RPMI7951 (cell line): ENCODE results near the gene SEPTIN6. TPM values are rescaled to one million over a fixed set of nuclear protein-coding genes. Genes with fewer than 3 reads are reported as not detected.
A peak's percentile ranks its signal among the peaks of the same experiment; 100 is the strongest.

ENCODE experiments used
- DNase-seq: peaks from one replicate; pipeline ENCODE4 v3.0.0-alpha.2; 2012; ENCODE audit warnings: low read depth
- total RNA-seq: library from RNA; depleted of rRNA; stranded (reverse); fragments of >200 nt; shearing (Covaris generic); gene quantifications from 2 replicates; pipeline ENCODE4 v1.2.3, GENCODE V29; 2014; rRNA removed

SEPTIN6 gene
- total RNA-seq: 9.7 and 10.3 TPM in 2 replicates

DNA sequence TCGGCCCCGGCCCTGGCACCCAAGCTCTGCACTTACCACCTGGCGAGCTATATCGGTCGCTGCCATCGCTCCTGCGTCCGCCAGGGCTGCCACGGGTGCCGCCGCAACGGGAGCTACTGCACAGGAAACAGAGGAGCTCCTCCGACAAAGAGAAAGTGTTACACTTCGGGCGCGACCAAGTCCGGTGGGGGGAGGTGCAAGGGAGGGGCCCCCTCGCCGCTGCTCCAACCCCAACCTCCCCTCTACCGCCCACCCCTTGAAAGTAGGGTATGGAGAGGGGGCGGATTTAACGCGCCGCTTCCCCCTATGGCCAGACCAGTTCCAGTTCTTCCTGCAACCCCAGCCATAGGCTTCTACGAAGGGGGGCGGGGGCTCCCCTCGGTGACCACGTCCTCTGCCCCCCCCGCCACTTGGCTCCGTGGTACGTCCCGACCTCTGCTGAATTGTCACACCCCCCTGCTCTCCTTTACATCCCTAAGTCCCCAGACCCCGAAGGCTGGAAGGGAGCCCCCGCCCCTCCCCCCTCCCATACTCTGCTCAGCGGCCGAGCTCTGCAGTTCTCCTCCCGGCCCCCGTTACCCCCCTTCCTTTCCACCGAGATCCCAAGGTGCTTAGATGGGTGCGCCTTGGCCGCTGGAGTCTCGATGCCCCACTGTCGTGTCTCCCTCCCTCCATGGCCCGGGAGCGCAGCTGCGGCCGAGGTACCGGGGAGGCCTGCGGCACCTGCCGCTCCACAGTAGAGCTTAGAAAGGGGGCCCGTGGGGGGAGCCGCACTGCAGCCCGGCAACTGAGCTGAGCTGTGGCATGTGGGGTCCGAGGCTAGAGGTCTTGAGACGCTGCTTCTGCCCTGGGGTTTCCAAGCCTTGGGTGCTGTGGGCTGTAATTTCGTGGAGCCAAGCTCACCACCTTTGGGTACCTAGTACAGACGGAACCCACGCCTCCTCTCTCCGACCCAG, at the start of gene SEPTIN6:
TSS of gene SEPTIN6 (minus strand) at position 129 of the 956 bp plus-strand sequence. CDS start at position 66, 63 bp downstream.
- peak; percentile 67 for DNase-seq

DNA sequence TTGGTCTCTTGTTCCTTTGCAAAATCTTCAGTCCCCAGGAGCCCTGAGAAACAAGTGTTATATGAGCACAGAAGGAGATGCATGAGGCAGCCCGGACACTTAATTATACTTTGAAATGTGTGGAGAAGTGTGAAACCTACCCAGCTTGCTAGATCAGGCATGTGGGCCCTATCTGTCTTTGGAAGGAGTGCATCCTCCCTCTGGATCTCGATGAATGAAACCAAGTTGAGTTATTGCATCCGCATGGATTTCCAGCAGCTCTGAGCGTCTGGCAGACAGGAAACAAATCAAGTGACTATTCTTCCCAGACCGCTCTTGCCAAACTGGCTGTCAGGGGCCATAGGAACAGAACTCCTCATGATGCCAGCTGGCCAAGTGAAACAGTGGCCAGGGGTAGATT, 45.8 kb upstream of the SEPTIN6 start:
- no peak for DNase-seq

DNA sequence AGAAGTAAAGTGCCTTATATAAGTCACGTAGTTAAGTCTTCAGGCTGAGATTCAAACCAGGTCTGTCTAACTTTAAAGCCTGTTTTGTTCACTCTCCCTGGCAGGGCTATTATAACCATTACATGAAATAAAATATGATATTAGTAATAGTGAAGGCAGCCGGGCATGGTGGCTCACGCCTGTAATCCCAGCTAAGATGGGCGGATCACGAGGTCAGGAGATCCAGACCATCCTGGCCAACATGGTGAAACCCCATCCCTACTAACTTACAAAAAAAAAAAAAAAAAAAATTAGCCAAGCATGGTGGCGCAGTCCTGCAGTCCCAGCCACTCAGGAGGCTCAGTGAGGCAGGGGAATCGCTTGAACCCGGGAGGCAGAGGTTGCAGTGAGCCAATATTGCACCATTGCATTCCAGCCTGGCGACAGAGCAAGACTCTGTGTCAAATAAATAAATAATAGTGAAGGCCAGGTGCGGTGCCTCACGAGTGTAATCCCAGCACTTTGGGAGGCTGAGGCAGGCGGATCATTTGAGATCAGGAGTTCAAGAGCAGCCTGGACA, 43.3 kb upstream of the SEPTIN6 start:
- no peak for DNase-seq

DNA sequence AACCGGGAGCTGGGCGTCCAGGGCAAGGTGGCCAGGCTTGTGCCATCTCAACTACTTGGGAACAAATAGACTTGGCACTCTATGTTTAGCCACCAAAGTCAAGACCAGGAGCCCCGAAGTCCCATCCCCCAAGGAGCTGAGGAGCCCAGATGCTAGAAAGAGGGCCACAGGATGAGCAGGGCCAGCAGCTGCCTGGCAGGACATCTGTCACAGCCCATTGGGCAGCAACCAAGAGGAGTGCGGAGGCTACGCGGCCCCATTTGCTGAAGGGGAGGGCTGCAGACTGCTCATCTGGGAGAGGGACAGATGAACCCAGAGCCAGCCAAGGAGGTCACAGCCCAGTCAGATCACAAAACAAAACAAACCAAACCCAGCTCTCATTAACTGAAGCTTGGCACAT, 42.5 kb upstream of the SEPTIN6 start:
- DNase-seq: no peak

DNA sequence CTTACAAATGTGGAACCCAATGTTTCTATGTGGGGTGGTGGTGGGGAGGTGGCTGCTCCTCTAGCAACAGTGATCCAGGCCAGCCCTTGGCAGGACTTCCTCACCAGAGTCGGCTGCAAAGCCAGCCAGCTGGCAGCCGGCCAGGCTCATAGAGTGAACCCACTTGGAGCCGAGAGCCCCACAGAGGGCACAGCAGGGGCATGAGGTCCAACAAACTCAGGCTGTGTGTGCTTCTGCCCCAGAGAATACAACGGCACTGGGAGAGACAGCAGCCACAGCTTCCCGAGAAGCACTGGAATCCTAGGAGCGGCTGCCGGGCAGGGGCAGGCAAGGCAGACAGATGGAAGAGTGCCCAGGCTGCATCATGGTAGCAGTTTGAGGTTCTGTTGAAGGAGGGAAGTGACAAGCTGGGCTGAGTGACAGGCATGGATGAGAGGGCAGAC, 42.0 kb upstream of the SEPTIN6 start:
- no peak for DNase-seq

DNA sequence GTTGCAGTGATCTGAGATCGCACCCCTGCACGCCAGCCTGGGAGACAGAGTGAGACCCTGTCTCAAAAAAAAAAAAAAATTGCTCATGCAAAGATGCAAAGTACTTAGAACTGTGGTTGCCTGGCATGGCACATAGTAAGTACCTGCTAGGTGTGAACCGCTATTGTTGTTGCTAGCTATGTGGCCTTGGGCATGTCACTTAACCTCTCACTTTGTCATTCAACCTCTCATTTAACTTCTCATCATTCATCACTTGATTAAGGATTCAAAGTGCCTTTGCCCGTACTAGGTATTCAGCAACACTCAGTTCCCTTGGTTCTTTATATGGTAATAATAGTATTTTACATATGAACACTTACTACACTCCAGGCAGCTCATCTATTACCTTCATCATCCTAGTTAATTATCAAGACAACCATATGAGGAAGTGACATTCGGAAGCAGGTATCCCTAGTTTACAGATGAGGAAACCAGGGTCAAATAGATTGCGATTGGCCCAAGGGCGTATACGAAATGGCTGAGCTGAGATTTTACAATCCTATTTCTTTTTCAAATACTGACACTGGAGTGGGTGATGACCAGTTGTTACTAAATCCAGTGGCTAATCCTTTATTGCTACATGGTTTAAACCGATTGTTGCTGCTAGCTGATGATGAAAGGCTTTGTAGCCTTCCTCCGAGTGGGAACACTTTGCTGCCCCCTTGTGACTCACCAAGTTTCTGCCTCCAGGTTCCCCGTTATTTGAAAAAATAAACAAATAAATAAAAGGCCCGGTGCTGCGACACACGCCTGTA, 36.6 kb upstream of the SEPTIN6 start:
- DNase-seq: peak; percentile 38

DNA sequence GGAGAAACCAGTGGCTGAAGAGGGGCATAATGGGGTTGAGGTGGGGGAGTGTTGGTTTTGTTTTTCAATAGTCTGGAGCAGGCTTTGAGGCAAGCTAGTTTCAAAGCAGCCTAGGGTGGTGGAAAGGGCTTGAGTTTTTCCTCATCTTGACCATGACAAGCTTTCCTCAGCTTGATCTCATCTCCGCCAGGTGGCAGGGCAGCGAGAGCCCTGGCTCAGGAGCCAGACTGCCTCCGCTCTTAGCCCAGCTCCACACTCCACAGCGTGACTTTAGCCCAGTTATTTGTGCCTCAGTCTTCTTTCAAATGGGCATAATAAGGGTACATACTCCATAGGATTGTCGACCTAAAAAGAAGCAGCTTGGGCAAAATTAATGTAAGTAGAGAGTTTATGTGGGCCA, 35.5 kb upstream of the SEPTIN6 start:
- DNase-seq: no peak

DNA sequence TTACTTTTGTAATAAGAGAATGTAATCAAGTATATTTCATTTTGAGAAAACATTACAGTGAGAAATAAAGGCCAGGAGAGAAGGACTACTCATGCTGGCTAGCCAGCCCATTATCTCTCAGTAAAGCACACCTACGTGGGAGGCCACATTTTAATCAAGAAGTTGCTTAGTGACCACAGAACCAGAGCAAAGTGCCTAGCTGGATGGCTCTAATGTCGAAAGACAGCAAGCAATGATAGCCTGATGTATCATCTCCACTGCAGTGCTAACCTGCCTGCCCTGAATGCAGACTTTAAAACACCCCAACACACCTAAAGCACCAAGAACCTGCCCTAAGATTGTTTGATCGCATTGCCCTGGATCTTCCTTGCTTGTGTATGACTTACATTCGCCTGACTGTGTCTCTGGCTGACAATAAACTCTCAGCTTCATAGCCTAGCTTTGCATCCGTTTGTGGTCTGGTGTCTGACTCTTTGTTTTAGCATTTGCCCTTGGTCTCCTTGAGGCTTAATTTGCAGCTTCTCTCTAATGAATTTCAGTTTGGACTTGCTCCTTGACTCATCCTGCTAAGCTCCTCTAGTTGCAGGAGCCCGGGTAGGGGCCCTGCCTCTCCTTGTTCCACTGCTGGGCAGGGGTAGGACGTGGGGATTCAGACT, 34.1 kb upstream of the SEPTIN6 start:
- DNase-seq: no peak

DNA sequence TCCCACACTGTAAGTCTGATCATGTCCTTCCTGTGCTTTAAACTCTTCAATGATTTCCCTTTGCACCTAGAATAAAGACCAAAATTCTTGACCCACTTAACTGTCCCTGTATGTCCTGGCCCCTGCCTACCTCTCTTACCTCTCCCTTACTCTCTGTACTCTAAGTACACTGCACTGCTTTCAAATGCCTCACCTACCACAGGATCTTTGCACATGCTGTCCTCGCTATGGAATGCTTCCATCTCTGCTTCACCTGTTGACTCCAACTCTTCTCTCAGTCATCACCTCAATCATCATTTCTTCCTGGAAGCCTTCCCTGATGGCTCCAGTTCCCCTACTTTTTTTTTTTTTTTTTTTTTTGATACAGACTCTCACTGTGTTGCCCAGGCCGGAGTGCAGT, 29.0 kb upstream of the SEPTIN6 start:
- DNase-seq: no peak

DNA sequence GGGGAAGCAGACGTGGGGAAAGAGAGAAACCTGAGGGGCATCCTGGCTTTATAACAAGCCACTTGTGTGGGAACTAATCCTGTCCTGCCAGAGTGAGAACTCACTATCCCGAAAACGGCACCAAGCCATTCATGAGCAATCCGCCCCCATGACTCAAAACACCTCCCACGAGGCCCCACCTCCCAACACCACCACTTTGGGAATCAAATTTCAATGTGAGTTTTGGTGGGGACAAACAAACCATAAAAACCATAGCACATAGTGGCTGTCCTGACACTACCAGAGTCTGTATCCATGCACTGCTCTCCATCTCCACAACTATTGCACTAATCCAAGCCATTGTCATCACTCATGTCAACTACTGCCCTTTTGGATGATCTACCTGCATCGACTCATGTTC, 28.5 kb upstream of the SEPTIN6 start:
- DNase-seq: no peak

DNA sequence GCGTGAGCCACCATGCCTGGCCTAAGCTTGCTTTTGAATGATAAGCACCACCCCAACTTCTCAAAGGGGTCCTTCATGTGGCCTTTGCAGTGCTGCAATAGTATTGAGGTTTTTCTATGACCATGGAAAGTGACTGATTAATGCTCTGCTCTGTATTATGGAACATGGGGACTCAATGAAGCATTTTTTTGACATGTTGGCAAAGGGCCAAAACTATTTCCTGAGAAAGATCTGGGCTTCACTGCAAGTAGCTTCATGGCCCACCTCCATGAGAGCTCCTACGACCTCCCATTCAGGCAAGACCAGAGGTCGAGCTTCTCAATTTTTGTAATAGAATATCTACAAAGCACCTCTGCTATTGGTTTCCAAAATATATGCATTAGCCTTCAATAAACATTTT, 16.7 kb upstream of the SEPTIN6 start:
- no peak for DNase-seq

DNA sequence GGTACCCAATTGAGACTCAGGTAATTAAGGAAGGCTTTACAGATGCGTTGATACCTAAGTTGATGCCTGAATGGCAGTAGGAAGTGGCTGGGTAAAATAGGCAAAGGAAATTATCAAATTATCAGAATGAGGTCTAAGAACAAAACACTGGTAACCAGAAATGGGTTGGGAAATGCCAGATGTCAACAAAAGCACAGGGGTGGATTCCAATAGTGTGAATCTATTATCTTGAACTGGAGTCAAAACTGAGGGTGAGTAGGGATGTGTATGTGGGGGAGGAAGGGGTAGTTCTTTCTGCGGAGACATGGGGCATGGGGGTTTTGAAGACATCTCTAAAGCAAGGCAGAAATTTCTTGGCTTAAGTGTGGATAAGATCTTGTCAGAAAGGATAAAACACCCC, 16.0 kb upstream of the SEPTIN6 start:
- DNase-seq: no peak

DNA sequence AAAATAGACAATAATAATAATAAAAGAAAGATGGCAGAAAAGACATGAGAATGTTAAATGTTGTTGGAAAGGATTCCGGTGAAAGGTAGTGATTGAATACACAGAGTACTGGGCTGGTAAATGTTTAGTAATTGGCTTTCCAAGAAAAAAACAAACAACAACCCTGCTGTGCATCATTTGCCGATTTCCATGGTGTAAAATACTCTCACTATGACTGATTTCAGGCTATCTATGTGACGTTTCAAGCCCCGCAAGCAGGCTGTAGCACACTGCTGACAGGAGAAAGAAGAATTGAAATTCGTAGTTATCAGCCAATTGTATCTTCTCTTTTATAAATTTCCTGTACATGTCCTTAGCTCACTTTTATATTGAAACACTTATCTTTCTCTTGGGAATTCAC, 13.6 kb upstream of the SEPTIN6 start:
- no peak for DNase-seq

DNA sequence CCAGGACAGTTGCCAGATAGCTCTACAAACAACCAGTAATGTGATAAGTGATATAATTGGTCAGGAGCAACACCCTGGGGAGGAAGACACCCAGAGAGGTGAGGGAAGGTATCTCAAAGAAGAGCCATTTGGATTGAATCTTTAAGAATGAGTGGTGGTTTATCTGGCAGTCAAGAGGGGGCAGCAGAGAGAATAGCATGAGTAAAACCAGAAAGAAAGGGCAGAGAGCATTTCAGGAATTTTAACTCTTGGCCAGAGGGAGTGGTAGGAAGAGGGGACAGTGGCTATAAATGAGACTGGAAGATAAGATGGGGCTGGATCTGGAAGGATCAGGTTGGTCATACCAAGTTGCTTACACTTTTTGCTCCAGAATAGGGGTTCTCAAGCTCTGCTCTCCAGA, 5.9 kb upstream of the SEPTIN6 start:
- DNase-seq: peak; percentile 47

DNA sequence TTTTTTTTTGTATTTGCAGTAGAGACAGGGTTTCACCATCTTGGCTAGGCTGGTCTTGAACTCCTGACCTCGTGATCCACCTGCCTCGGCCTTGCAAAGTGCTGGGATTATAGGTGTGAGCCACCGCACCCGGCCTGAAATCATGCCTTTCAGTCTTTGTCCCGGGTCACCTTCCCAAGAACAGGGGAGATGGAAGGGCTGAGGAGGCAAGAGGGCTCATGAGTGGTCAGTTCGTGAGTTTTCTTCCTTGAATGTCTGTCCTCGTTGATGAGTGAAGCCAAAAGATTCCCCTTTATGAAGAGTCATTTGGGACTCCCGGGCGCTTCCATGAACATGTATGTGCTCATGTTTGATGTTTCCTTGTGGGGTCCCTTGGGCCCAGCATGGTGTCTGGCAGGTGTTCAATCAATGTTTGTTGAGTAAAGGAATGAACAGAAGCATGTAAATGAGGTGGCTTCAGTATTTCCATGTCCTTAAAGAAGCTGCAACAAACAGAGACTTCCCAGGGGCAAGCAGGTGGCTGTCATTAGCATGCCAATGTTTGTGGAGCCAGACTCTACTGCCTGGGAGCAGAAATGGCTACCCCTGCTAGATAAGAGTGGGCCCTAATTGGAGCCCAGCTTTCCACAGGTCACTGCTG, 3.4 kb upstream of the SEPTIN6 start:
- DNase-seq: no peak

DNA sequence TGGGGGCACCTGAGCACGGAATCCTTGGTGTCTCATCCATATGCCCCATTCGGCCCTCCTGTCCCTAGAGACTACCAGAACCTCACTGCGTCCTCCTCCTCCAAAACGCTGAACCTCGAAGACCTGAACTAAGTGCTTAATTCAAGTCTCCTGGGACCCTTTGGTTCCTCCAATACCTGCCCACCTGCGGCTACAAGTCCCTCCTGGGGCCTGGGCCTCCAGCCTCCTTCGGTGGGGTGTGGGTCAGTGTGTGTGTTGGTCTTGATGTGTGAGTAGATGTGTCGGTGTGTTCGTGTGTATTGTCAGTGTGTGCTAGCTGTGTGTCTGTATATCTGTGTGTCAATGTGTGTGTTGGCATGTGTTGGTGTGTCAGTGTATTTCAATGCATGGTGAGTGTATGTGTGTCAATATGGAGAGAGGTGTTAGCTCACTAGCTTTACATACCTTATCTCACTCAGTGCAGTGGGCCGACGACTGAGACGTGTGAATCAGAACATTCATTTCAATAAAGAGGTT, 2.6 kb upstream of the SEPTIN6 start:
- no peak for DNase-seq

DNA sequence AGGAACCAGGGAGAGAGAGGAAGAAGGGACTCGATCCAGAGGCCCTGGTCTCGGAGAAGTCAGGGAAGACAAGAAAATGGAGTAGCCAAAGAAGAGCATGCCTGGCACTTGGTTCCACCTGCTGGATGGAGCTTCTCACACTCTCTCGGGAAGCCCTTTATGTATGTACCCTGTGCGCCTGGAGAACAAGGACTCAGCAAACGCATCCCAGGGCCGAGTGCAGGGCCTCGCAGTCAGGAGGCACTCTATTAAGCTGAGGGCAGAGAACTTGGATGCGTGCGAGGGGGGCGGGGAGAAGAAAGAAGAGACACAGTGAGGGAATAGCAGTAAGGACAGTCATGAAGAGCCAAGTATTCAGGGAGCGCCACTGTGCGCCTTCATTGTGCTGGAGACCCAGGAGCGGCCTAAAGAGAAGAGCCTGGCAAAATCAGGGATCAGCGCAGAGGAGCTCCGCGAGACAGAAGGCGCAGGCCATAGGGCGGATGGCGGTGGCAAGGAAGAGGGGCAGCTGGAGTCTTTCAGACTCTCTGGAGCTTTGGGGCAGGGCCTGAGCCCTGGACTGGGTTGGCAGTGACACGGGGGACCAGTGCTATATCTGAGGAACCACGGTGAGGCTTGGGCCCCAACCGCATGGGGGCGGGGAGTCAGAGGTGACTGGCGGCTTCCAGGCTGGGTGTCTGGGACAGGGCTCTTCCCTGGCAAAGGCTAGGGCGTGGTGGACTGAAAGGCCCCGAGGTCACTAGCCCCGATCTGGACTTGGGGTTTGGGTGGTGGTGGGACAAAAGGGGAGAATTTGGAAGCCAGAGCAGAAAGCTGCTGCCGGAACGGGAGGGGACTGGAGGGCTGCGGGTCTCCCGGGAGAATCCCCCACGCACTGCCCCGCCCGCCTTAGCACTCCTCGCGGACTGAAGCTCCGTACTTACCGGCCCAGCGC, 1.9 kb upstream of the SEPTIN6 start:
- no peak for DNase-seq

DNA sequence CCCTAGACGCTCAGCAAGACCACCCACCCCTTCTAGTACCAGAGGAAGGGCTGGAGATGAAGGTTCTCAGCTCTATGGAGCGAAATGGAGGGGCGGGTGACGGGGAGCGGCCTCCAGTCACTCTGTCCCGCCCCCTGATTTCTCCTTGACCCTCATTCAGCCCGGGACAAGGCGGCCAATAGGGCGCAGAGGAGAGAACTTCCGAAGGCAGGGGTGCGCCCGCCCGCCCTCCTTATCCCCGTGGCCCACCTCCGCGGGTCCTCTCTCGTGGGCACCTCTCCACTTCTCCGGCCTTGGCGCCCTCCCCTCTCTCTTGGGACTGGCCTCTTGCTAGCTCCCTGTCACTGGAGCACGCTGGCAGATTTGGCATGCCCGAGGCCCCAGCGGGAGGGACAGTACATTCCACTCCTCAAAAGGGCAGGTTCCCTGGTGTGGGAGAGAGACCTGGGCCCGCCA, 1.1 kb upstream of the SEPTIN6 start:
- no peak for DNase-seq

DNA sequence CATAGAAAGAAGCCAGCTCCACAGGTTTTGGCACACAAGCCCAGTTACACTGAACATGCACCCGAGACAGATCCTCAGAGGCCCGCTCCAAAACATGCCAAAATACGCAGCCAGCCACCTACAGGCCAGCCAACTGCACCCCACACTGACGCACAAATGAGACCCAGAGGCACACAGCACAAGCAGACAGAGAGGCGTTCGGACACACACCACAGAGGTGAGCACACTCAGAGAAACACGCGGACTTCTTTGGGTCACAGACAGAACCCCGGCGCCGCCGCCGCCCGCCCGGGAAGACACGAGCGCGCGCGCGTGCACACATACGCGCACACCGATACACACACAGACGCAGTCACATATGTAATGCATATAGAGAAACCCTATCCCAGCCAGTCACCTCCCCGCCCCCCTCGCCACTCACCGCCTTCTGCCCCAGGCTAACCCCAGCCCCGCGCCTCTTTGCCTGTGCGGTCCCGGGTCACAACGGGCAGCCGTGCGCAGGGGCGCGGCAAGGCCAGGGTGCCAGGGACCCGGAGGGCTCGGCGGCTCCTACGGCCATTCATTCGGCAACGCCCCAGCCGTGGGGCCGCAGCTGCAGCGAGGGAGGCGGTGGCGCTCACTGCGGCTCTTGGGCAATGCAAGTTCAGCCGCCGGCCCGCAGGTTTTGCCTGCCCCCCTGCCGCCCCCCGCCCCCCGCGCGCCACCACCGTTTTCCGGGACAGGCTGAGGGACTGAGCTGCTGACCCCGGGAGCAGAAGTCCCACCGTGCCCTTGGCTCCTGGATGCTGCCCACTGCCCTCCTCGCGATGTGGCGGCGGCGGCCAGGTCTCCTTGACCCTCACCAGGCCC, 553 bp downstream of the SEPTIN6 start:
- DNase-seq: peak; percentile 21
